B cell (primary cell): ENCODE measurements around the gene LRRC74B. TPM values are rescaled to one million over a fixed set of nuclear protein-coding genes. Genes with fewer than 3 reads are reported as not detected.

ENCODE experiments used
- ATAC-seq: fragments of 200-7000 bp; cut with Tn5 transposase; one replicate; pipeline ENCODE4 v1.10.0; 2021; ENCODE audit warnings: low read depth, mild to moderate bottlenecking, moderate number of reproducible peaks, moderate library complexity
- CTCF ChIA-PET: fragments of 350-600 bp; sonication (Branson Sonifier 250); formaldehyde crosslinking; loops from one replicate; lab custom pipeline; 2021; ENCODE audit warnings: antibody characterized with exemption, inconsistent platforms; lab: Charles Lee
- POLR2A ChIA-PET: fragments of 350-600 bp; sonication (Branson Sonifier 250); formaldehyde crosslinking; loops from one replicate; lab custom pipeline; 2021; ENCODE audit warnings: antibody characterized with exemption; lab: Charles Lee
- DNase-seq: peaks from one replicate; pipeline ENCODE4 v3.0.0; 2013
- H2AFZ ChIP-seq: 2 replicates; pipeline ENCODE4 v1.6.1; 2012; ENCODE audit warnings: mild to moderate bottlenecking, low read depth, low read length; ENCODE audit not compliant: insufficient read depth, poor library complexity, severe bottlenecking
- H3K27ac ChIP-seq, 2 donors: 1 replicate in 1 of 2; 2 replicates in 1 of 2; pipeline ENCODE4 v1.5.1; 2012 to 2013; ENCODE audit warnings: low read length in 2 of 2, mild to moderate bottlenecking in 2 of 2, moderate library complexity in 1 of 2
- H3K27me3 ChIP-seq, 4 experiments: fragments of 200-600 bp in 1 of 4; sonication (generic) in 1 of 4; replicated peaks in 1 of 4; 1 replicate in 2 of 4; 2 replicates in 2 of 4; pipeline versions ENCODE4 v1.6.1 to v1.7.0; 2013 to 2016; ENCODE audit warnings: low read length in 3 of 4, mild to moderate bottlenecking in 2 of 4, mixed read lengths in 1 of 4, moderate library complexity in 1 of 4; ENCODE audit not compliant: insufficient read depth in 4 of 4, control insufficient read depth in 3 of 4; ENCODE audit errors: control extremely low read depth in 1 of 4
- H3K36me3 ChIP-seq, 2 experiments: replicated peaks in 1 of 2; 1 replicate in 1 of 2; 2 replicates in 1 of 2; pipeline versions ENCODE4 v1.6.1 to v1.7.1; 2013; ENCODE audit warnings: low read length in 1 of 2; ENCODE audit not compliant: insufficient read depth in 2 of 2, control insufficient read depth in 1 of 2; ENCODE audit errors: control extremely low read depth in 1 of 2, extremely low read depth in 1 of 2
- H3K4me1 ChIP-seq, 2 donors: fragments of 200-600 bp in 1 of 2; sonication (generic) in 1 of 2; 1 replicate in 1 of 2; 2 replicates in 1 of 2; pipeline versions ENCODE4 v1.5.1 to v1.6.1; 2013 to 2017; ENCODE audit warnings: low read length in 2 of 2; ENCODE audit not compliant: control insufficient read depth in 2 of 2, insufficient read depth in 2 of 2
- H3K4me2 ChIP-seq: replicated peaks from 2 replicates; pipeline ENCODE3; 2012; ENCODE audit warnings: mild to moderate bottlenecking, low read depth, low read length; ENCODE audit not compliant: poor library complexity, severe bottlenecking
- H3K4me3 ChIP-seq, 5 experiments: fragments of 200-600 bp in 1 of 5; sonication (generic) in 1 of 5; 1 replicate in 3 of 5; 2 replicates in 2 of 5; pipeline versions ENCODE4 v1.5.1 to v1.7.0; 2011 to 2016; ENCODE audit warnings: low read length in 4 of 5, mild to moderate bottlenecking in 4 of 5, low read depth in 2 of 5, control low read depth in 1 of 5, moderate library complexity in 1 of 5; ENCODE audit not compliant: insufficient read depth in 1 of 5; ENCODE audit errors: control extremely low read depth in 1 of 5, extremely low read depth in 1 of 5
- H3K79me2 ChIP-seq: fragments of 200-600 bp; sonication (generic); one replicate; pipeline ENCODE4 v1.6.0; 2016; ENCODE audit warnings: low read length; ENCODE audit not compliant: control insufficient read depth, insufficient read depth
- H3K9ac ChIP-seq: fragments of 200-600 bp; sonication (generic); 2 replicates; pipeline ENCODE4 v1.6.1; 2017; ENCODE audit warnings: mild to moderate bottlenecking, low read length, moderate library complexity
- H3K9me3 ChIP-seq, 3 donors: one replicate each; pipeline versions ENCODE4 v1.6.1 to v1.7.1; 2013; ENCODE audit warnings: low read length in 2 of 3; ENCODE audit not compliant: control insufficient read depth in 2 of 3, insufficient read depth in 1 of 3; ENCODE audit errors: control extremely low read depth in 1 of 3
- H4K20me1 ChIP-seq: 2 replicates; pipeline ENCODE4 v1.6.0; 2012; ENCODE audit warnings: mild to moderate bottlenecking, low read length; ENCODE audit not compliant: insufficient read depth, control insufficient read depth, poor library complexity, severe bottlenecking
- H3K27ac Mint-ChIP-seq: one replicate; pipeline ENCODE4 v1.8.0; 2021; ENCODE audit warnings: mixed read lengths
- H3K27me3 Mint-ChIP-seq: one replicate; pipeline ENCODE4 v1.8.0; 2021; ENCODE audit warnings: mixed read lengths
- H3K4me1 Mint-ChIP-seq: one replicate; pipeline ENCODE4 v1.8.0; 2021; ENCODE audit warnings: mixed read lengths
- H3K4me3 Mint-ChIP-seq: one replicate; pipeline ENCODE4 v1.8.0; 2021; ENCODE audit warnings: mixed read lengths
- H3K9me3 Mint-ChIP-seq: one replicate; pipeline ENCODE4 v1.8.0; 2022; ENCODE audit warnings: mixed read lengths; ENCODE audit not compliant: insufficient read depth
- CTCF ChIP-seq: fragments of 200-600 bp; IDR thresholded peaks from one replicate; pipeline ENCODE4 v1.8.0; 2022; ENCODE audit warnings: antibody characterized with exemption, mild to moderate bottlenecking
- EZH2 ChIP-seq: IDR thresholded peaks from 2 replicates; pipeline ENCODE4 v1.6.1; 2012; ENCODE audit warnings: borderline replicate concordance, low read depth, mild to moderate bottlenecking, moderate library complexity, low read length; ENCODE audit not compliant: insufficient read depth, poor library complexity, severe bottlenecking
- WGBS: methylation state at CpG from one replicate; pipeline ENCODE4 v1.1.5; 2013; ENCODE audit warnings: missing lambda C conversion rate; ENCODE audit not compliant: insufficient coverage; 5-methylcytosine and 5-hydroxymethylcytosine counted together
- intact Hi-C: fragments of 100-400 bp; cut with micrococcal nuclease; formaldehyde crosslinking; loops from one replicate; pipeline ENCODE4 v1.10.0; 2022
- polyA plus RNA-seq: library from polyadenylated mRNA; depleted of rRNA; stranded (reverse); fragments of >200 nt; gene quantifications from 2 replicates; pipeline ENCODE4 v1.2.3, GENCODE V29; 2012
- total RNA-seq, 2 donors: library from RNA; stranded (reverse); fragments of 120-200 nt in 1 of 2; gene quantifications; 1 replicate in 1 of 2; 2 replicates in 1 of 2; pipeline versions ENCODE4 v1.2.3 to v1.2.4, GENCODE V29; 2013 to 2022

LRRC74B gene
- total and polyA plus RNA-seq, 2 donors (not counting 1 experiment from before 2014, with no cell fraction given) = 0.01 to 0.17 TPM

GRCh38 chr22:21028277-21029251, 17.2 kb upstream of the LRRC74B start:
- Histone ChIP-seq H3K4me1 (peaks cover 3 to 6% of the 10 kb centered on the region in 2 donors), H3K9me3 (peaks cover 0 to 3% (median 0%) of the 10 kb centered on the region in 3 donors), H2AFZ (no peak overlapping the region), H3K4me2 (no peak overlapping the region), H3K79me2 (no peaks in the 10 kb centered on the region), H4K20me1 (no peaks in the 10 kb centered on the region), H3K4me3 (no peak overlapping the region), H3K27me3 (peaks cover 0 to 31% (median 8%) of the 10 kb centered on the region in 4 experiments), H3K9ac (no peak overlapping the region), H3K27ac (no peak overlapping the region), H3K36me3 (no peaks in the 10 kb centered on the region)
- H3K27ac Mint-ChIP-seq = no peak overlapping the region
- POLR2A ChIA-PET = no interaction called here
- no peak for DNase-seq
- H3K27me3 Mint-ChIP-seq = peaks cover 36% of the 10 kb centered on the region
- intact Hi-C loops = no loop called here
- TF ChIP-seq CTCF (no peak), EZH2 (no peak)
- no peak for ATAC-seq
- CTCF ChIA-PET = no interaction called here
- H3K4me1 Mint-ChIP-seq = peaks cover 5% of the 10 kb centered on the region
- H3K4me3 Mint-ChIP-seq = no peak overlapping the region
- 89% methylated on average over 13 of the region's 13 CpGs for WGBS
- H3K9me3 Mint-ChIP-seq = no peaks in the 10 kb centered on the region

- Histone ChIP-seq H3K36me3 (no peaks in the 10 kb centered on the region), H3K4me2 (no peak overlapping the region), H3K4me3 (no peak overlapping the region), H3K9me3 (peaks cover 0 to 3% (median 0%) of the 10 kb centered on the region in 3 donors), H4K20me1 (no peaks in the 10 kb centered on the region), H3K9ac (no peak overlapping the region), H3K79me2 (no peaks in the 10 kb centered on the region), H3K4me1 (peaks cover 3 to 6% of the 10 kb centered on the region in 2 donors), H2AFZ (no peak overlapping the region), H3K27ac (no peak overlapping the region), H3K27me3 (peaks cover 0 to 31% (median 8%) of the 10 kb centered on the region in 4 experiments)
- WGBS = 86% methylated on average over 12 of the region's 12 CpGs
- intact Hi-C loops = no loop called here
- peaks cover 5% of the 10 kb centered on the region for H3K4me1 Mint-ChIP-seq
- CTCF ChIA-PET = no interaction called here
- H3K27me3 Mint-ChIP-seq = peaks cover 40% of the 10 kb centered on the region
- TF ChIP-seq EZH2 (no peak), CTCF (no peak)
- H3K27ac Mint-ChIP-seq = no peak overlapping the region
- ATAC-seq (no peak), DNase-seq (no peak)
- POLR2A ChIA-PET = no interaction called here
- H3K4me3 Mint-ChIP-seq = no peak overlapping the region
- H3K9me3 Mint-ChIP-seq = no peaks in the 10 kb centered on the region
These were observed 16.2 kb upstream of the LRRC74B start for GRCh38 chr22:21029486-21030025.
